ENCODE results near the gene RIPK3.
A peak's percentile ranks its signal among the peaks of the same experiment; 100 is the strongest.

The RIPK3 gene

GRCh38 chr14:24307156-24307574 is 32.6 kb downstream of the RIPK3 start:
- no peak for DNase-seq (ENCODE audit: low read depth, low spot score)

- DNase-seq (ENCODE audit: low read depth, low spot score) = no peak
Measured at GRCh38 chr14:24304019-24304387, 35.8 kb downstream of the RIPK3 start.

GRCh38 chr14:24300326-24300980 is 39.3 kb downstream of the RIPK3 start:
- DNase-seq (ENCODE audit: low read depth, low spot score) = no peak

GRCh38 chr14:24299255-24300191 is 40.3 kb downstream of the RIPK3 start, which contains the start of the genes DHRS1 and NOP9:
Gene DHRS1, minus strand, starts transcription at chr14:24299780. Its CDS starts 674 bp downstream, at chr14:24299106.
Gene NOP9, plus strand, starts transcription at chr14:24299850. Its CDS starts 105 bp downstream, at chr14:24299955.
- peak; percentile 87 for DNase-seq (ENCODE audit: low read depth, low spot score)

- no peak for DNase-seq (ENCODE audit: low read depth, low spot score)
Measured at GRCh38 chr14:24298892-24299254, 40.9 kb downstream of the RIPK3 start.

- no peak for DNase-seq (ENCODE audit: low read depth, low spot score)
Measured at GRCh38 chr14:24297190-24297964, 42.4 kb downstream of the RIPK3 start.

GRCh38 chr14:24296341-24297157 is 43.2 kb downstream of the RIPK3 start:
- peak; percentile 53 for DNase-seq (ENCODE audit: low read depth, low spot score)

- DNase-seq (ENCODE audit: low read depth, low spot score) = no peak
Measured at GRCh38 chr14:24293525-24293924, 46.3 kb downstream of the RIPK3 start.

- no peak for DNase-seq (ENCODE audit: low read depth, low spot score)
Measured at GRCh38 chr14:24292118-24292807, 47.5 kb downstream of the RIPK3 start.

- DNase-seq (ENCODE audit: low read depth, low spot score) = no peak
Measured at GRCh38 chr14:24291446-24292117, 48.2 kb downstream of the RIPK3 start.

GRCh38 chr14:24290746-24291145 is 49.0 kb downstream of the RIPK3 start:
- DNase-seq (ENCODE audit: low read depth, low spot score) = no peak

- no peak for DNase-seq (ENCODE audit: low read depth, low spot score)
Measured at GRCh38 chr14:24289649-24290280, 50.0 kb downstream of the RIPK3 start.

GRCh38 chr14:24286996-24287395 is 52.8 kb downstream of the RIPK3 start:
- no peak for DNase-seq (ENCODE audit: low read depth, low spot score)

Measured in activated CD4-positive, CD25-positive, alpha-beta regulatory T cell treated with anti-CD3 and anti-CD28 coated beads, Interleukin-2, amount 50 U/mL, for 16 hours (primary cell).